Measurements from ENCODE around the gene MAN2B2. TPM values are rescaled to one million over a fixed set of nuclear protein-coding genes. Genes with fewer than 3 reads are reported as not detected.

The MAN2B2 gene
- total and polyA plus RNA-seq, 7 experiments from 2014 or later, result 10.5 to 56.2 (median 32.3) TPM

GRCh38 chr4:6557185-6557584 is 17.8 kb upstream of the MAN2B2 start:
- no peak for DNase-seq
- peaks cover 0 to 12% (median 8%) of the 10 kb centered on the region in 7 donors for H3K4me1 Mint-ChIP-seq
- H3K4me3 Mint-ChIP-seq, result no peak overlapping the region
- H3K27ac Mint-ChIP-seq, result no peak overlapping the region
- H3K36me3 ChIP-seq (ENCODE audit: control insufficient read depth in 2 of 3, insufficient read depth in 3 of 3, low read length in 3 of 3), result no peaks in the 10 kb centered on the region
- intact Hi-C loops (cut with micrococcal nuclease), result no loop called here
- ChIA-PET POLR2A (no interaction called here), CTCF (no interaction called here)
- H3K4me1 ChIP-seq (ENCODE audit: control insufficient read depth in 2 of 2, insufficient read depth in 2 of 2, low read length in 2 of 2), result no peaks in the 10 kb centered on the region
- ATAC-seq, result no peak
- no peaks in the 10 kb centered on the region for H3K36me3 Mint-ChIP-seq
- H3K27me3 Mint-ChIP-seq, result peaks cover 39 to 63% (median 61%) of the 10 kb centered on the region in 5 donors
- no peaks in the 10 kb centered on the region for H3K9me3 ChIP-seq (ENCODE audit: control insufficient read depth in 2 of 3, low read length in 3 of 3)
- no peak overlapping the region for H3K4me3 ChIP-seq (ENCODE audit: low read length)
- H3K27me3 ChIP-seq (ENCODE audit: control insufficient read depth in 2 of 2, insufficient read depth in 2 of 2, low read length in 2 of 2), result no peaks in the 10 kb centered on the region
- no peak overlapping the region for H3K27ac ChIP-seq (ENCODE audit: low read depth, low read length)
- peaks cover 0 to 7% (median 4%) of the 10 kb centered on the region in 11 donors for H3K9me3 Mint-ChIP-seq

GRCh38 chr4:6557856-6558255 is 17.1 kb upstream of the MAN2B2 start:
- H3K27ac Mint-ChIP-seq, result no peak overlapping the region
- Histone ChIP-seq H3K36me3 (ENCODE audit: control insufficient read depth in 2 of 3, insufficient read depth in 3 of 3, low read length in 3 of 3) (no peaks in the 10 kb centered on the region), H3K27me3 (ENCODE audit: control insufficient read depth in 2 of 2, insufficient read depth in 2 of 2, low read length in 2 of 2) (peaks cover 0 to 3% of the 10 kb centered on the region in 2 donors), H3K4me3 (ENCODE audit: low read length) (no peak overlapping the region), H3K9me3 (ENCODE audit: control insufficient read depth in 2 of 3, low read length in 3 of 3) (no peaks in the 10 kb centered on the region), H3K27ac (ENCODE audit: low read depth, low read length) (no peak overlapping the region), H3K4me1 (ENCODE audit: control insufficient read depth in 2 of 2, insufficient read depth in 2 of 2, low read length in 2 of 2) (no peaks in the 10 kb centered on the region)
- H3K36me3 Mint-ChIP-seq, result no peaks in the 10 kb centered on the region
- H3K4me1 Mint-ChIP-seq, result peaks cover 0 to 12% (median 11%) of the 10 kb centered on the region in 7 donors
- H3K4me3 Mint-ChIP-seq, result no peak overlapping the region
- DNase-seq (no peak), ATAC-seq (no peak)
- CTCF ChIA-PET, result no interaction called here
- peaks cover 45 to 62% (median 60%) of the 10 kb centered on the region in 5 donors for H3K27me3 Mint-ChIP-seq
- H3K9me3 Mint-ChIP-seq, result peaks cover 0 to 2% (median 0%) of the 10 kb centered on the region in 11 donors
- intact Hi-C loops (cut with micrococcal nuclease), result no loop called here
- POLR2A ChIA-PET, result no interaction called here

GRCh38 chr4:6560416-6561172 is 14.4 kb upstream of the MAN2B2 start:
- POLR2A ChIA-PET, result no interaction called here
- H3K27me3 ChIP-seq (ENCODE audit: control insufficient read depth in 2 of 2, insufficient read depth in 2 of 2, low read length in 2 of 2), result peaks cover 0 to 9% of the 10 kb centered on the region in 2 donors
- H3K4me3 Mint-ChIP-seq, result peak overlapping the region in 2 of 10 donors; percentile 33 to 40
- H3K4me3 ChIP-seq (ENCODE audit: low read length), result no peak overlapping the region
- ATAC-seq (no peak), DNase-seq (no peak)
- peaks cover 0 to 12% (median 11%) of the 10 kb centered on the region in 7 donors for H3K4me1 Mint-ChIP-seq
- no peaks in the 10 kb centered on the region for H3K9me3 Mint-ChIP-seq
- no peaks in the 10 kb centered on the region for H3K36me3 ChIP-seq (ENCODE audit: control insufficient read depth in 2 of 3, insufficient read depth in 3 of 3, low read length in 3 of 3)
- no peaks in the 10 kb centered on the region for H3K9me3 ChIP-seq (ENCODE audit: control insufficient read depth in 2 of 3, low read length in 3 of 3)
- peaks cover 56 to 69% (median 63%) of the 10 kb centered on the region in 5 donors for H3K27me3 Mint-ChIP-seq
- peaks cover 0 to 1% (median 0%) of the 10 kb centered on the region in 5 donors for H3K36me3 Mint-ChIP-seq
- intact Hi-C loops (cut with micrococcal nuclease), result no loop called here
- no peaks in the 10 kb centered on the region for H3K4me1 ChIP-seq (ENCODE audit: control insufficient read depth in 2 of 2, insufficient read depth in 2 of 2, low read length in 2 of 2)
- CTCF ChIA-PET, result no interaction called here
- H3K27ac ChIP-seq (ENCODE audit: low read depth, low read length), result no peak overlapping the region
- no peak overlapping the region for H3K27ac Mint-ChIP-seq

GRCh38 chr4:6561173-6561516 is 13.8 kb upstream of the MAN2B2 start:
- no peak overlapping the region for H3K4me3 ChIP-seq (ENCODE audit: low read length)
- H3K4me1 Mint-ChIP-seq, result peaks cover 0 to 12% (median 11%) of the 10 kb centered on the region in 7 donors

GRCh38 chr4:6561706-6562371 is 13.2 kb upstream of the MAN2B2 start:
- H3K36me3 Mint-ChIP-seq, result peaks cover 0 to 1% (median 0%) of the 10 kb centered on the region in 5 donors
- Histone ChIP-seq H3K27ac (ENCODE audit: low read depth, low read length) (no peak overlapping the region), H3K4me1 (ENCODE audit: control insufficient read depth in 2 of 2, insufficient read depth in 2 of 2, low read length in 2 of 2) (no peaks in the 10 kb centered on the region), H3K27me3 (ENCODE audit: control insufficient read depth in 2 of 2, insufficient read depth in 2 of 2, low read length in 2 of 2) (peaks cover 0 to 9% of the 10 kb centered on the region in 2 donors), H3K4me3 (ENCODE audit: low read length) (no peak overlapping the region), H3K9me3 (ENCODE audit: control insufficient read depth in 2 of 3, low read length in 3 of 3) (no peaks in the 10 kb centered on the region), H3K36me3 (ENCODE audit: control insufficient read depth in 2 of 3, insufficient read depth in 3 of 3, low read length in 3 of 3) (no peaks in the 10 kb centered on the region)
- ChIA-PET POLR2A (no interaction called here), CTCF (no interaction called here)
- intact Hi-C loops (cut with micrococcal nuclease), result no loop called here
- H3K27ac Mint-ChIP-seq, result no peak overlapping the region
- ATAC-seq, result no peak
- peaks cover 55 to 67% (median 62%) of the 10 kb centered on the region in 5 donors for H3K27me3 Mint-ChIP-seq
- no peaks in the 10 kb centered on the region for H3K9me3 Mint-ChIP-seq
- H3K4me3 Mint-ChIP-seq, result peak overlapping the region in 9 of 10 donors; percentile 1 to 71 (median 47)
- peaks cover 0 to 12% (median 11%) of the 10 kb centered on the region in 7 donors for H3K4me1 Mint-ChIP-seq
- no peak for DNase-seq

More at GRCh38 chr4:6561173-6561516, 13.8 kb upstream of the MAN2B2 start:
- CTCF ChIA-PET, result no interaction called here
- Histone ChIP-seq H3K27ac (ENCODE audit: low read depth, low read length) (no peak overlapping the region), H3K27me3 (ENCODE audit: control insufficient read depth in 2 of 2, insufficient read depth in 2 of 2, low read length in 2 of 2) (peaks cover 0 to 9% of the 10 kb centered on the region in 2 donors), H3K4me1 (ENCODE audit: control insufficient read depth in 2 of 2, insufficient read depth in 2 of 2, low read length in 2 of 2) (no peaks in the 10 kb centered on the region), H3K9me3 (ENCODE audit: control insufficient read depth in 2 of 3, low read length in 3 of 3) (no peaks in the 10 kb centered on the region), H3K36me3 (ENCODE audit: control insufficient read depth in 2 of 3, insufficient read depth in 3 of 3, low read length in 3 of 3) (no peaks in the 10 kb centered on the region)
- no peak for ATAC-seq
- DNase-seq, result no peak
- Mint-ChIP-seq H3K9me3 (no peaks in the 10 kb centered on the region), H3K27ac (no peak overlapping the region), H3K4me3 (peak overlapping the region in 4 of 10 donors; percentile 1 to 40 (median 20)), H3K27me3 (peaks cover 61 to 68% (median 67%) of the 10 kb centered on the region in 5 donors), H3K36me3 (peaks cover 0 to 1% (median 0%) of the 10 kb centered on the region in 5 donors)
- POLR2A ChIA-PET, result no interaction called here
- intact Hi-C loops (cut with micrococcal nuclease), result no loop called here

GRCh38 chr4:6562931-6563901 is 11.8 kb upstream of the MAN2B2 start:
- Histone ChIP-seq H3K4me3 (ENCODE audit: low read length) (no peak overlapping the region), H3K4me1 (ENCODE audit: control insufficient read depth in 2 of 2, insufficient read depth in 2 of 2, low read length in 2 of 2) (no peaks in the 10 kb centered on the region), H3K27ac (ENCODE audit: low read depth, low read length) (no peak overlapping the region), H3K27me3 (ENCODE audit: control insufficient read depth in 2 of 2, insufficient read depth in 2 of 2, low read length in 2 of 2) (peaks cover 0 to 9% of the 10 kb centered on the region in 2 donors), H3K36me3 (ENCODE audit: control insufficient read depth in 2 of 3, insufficient read depth in 3 of 3, low read length in 3 of 3) (no peaks in the 10 kb centered on the region), H3K9me3 (ENCODE audit: control insufficient read depth in 2 of 3, low read length in 3 of 3) (no peaks in the 10 kb centered on the region)
- Mint-ChIP-seq H3K4me1 (peaks cover 0 to 12% (median 8%) of the 10 kb centered on the region in 7 donors), H3K36me3 (peaks cover 0 to 1% (median 0%) of the 10 kb centered on the region in 5 donors), H3K9me3 (no peaks in the 10 kb centered on the region), H3K27me3 (peaks cover 51 to 66% (median 53%) of the 10 kb centered on the region in 5 donors), H3K4me3 (peak overlapping the region in 6 of 10 donors; percentile 1 to 71 (median 49)), H3K27ac (no peak overlapping the region)
- ChIA-PET CTCF (no interaction called here), POLR2A (no interaction called here)
- ATAC-seq (no peak), DNase-seq (no peak)
- intact Hi-C loops (cut with micrococcal nuclease), result no loop called here

Data from naive thymus-derived CD4-positive, alpha-beta T cell (primary cell).